Testis (tissue), 2 donors: ENCODE measurements around the gene GALNT14.

Source experiments
- POLR2A ChIP-seq: fragments of 450-650 bp; IDR thresholded peaks from one replicate; pipeline ENCODE4 v1.6.1; 2017; ENCODE audit warnings: antibody characterized with exemption, mild to moderate bottlenecking, moderate library complexity
- TF ChIP-seq, protein P1 (sequence below), 3 experiments: fragments of 450-650 bp in 2 of 3; fragments of 200-600 bp in 1 of 3; sonication (generic) in 1 of 3; IDR thresholded peaks; one replicate each; pipeline ENCODE4 v1.5.1; 2016 to 2019; ENCODE audit warnings: antibody characterized with exemption in 3 of 3, mild to moderate bottlenecking in 2 of 3, moderate library complexity in 1 of 3

DNA sequence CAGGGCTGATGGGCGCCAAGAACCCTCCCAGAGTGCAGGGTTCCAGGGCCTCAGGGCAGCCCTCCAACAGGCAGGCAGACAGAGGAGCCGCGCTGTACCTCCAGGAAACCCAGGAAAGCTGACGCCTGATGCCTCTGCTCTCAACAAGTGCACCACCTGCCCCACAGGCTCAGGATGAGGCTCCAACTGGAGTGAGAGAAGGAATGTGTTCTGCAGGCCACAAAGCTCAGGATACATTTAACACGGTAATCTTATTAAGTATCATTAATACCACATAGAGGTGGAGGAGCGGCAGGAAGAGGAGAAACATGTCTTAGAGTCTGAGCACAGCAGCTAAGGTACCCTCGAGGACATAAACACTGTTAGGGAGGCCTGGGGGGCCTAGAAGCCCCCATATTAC, 175.1 kb downstream of the GALNT14 start:
- TF ChIP-seq, protein P1, sequence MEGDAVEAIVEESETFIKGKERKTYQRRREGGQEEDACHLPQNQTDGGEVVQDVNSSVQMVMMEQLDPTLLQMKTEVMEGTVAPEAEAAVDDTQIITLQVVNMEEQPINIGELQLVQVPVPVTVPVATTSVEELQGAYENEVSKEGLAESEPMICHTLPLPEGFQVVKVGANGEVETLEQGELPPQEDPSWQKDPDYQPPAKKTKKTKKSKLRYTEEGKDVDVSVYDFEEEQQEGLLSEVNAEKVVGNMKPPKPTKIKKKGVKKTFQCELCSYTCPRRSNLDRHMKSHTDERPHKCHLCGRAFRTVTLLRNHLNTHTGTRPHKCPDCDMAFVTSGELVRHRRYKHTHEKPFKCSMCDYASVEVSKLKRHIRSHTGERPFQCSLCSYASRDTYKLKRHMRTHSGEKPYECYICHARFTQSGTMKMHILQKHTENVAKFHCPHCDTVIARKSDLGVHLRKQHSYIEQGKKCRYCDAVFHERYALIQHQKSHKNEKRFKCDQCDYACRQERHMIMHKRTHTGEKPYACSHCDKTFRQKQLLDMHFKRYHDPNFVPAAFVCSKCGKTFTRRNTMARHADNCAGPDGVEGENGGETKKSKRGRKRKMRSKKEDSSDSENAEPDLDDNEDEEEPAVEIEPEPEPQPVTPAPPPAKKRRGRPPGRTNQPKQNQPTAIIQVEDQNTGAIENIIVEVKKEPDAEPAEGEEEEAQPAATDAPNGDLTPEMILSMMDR (IDR thresholded peaks at IDR 0.05), result no peak
- TF ChIP-seq POLR2A, result no peak
